Measurements from ENCODE around the gene MOB3A. TPM values are rescaled to one million over a fixed set of nuclear protein-coding genes. Genes with fewer than 3 reads are reported as not detected.

The MOB3A gene
- total and polyA plus RNA-seq, 9 of the 15 experiments (the other 6 are each of a cell fraction or from before 2014, with no cell fraction given) = 1.1 to 24.1 (median 6.0) TPM

DNA sequence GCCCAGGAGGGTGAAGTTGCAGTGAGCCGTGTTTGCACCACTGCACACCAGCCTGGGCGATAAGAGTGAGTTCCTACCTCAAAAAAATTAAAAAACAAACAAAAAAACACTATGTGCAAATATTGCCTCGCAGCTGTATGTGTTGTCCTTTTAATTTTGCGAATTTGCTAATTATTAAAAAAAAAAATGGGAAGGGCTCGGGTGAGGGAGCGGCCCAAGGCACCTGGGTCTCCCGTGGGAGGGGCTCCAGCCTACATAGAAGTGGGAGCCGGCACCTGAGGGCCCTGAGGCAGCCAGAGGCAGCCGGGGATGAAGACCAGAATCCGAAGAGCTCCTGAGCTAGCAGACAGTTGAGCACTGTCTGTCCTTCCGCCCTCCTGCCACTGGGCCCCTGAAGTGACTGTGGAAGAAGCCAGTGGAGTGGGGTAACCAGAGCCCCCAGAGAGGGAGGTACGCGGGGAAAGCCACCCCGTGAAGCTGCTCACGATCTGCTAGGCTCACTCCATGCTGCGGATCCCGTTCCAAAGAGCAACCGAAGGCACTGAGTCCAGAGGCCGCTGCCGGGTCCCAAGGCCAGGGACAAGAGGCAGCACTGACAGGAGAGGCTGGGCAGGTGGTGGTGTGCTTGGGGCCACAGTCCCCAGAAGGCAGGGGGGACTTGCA is 7.0 kb upstream of the MOB3A start (continued):
- TF ChIP-seq, protein P1, sequence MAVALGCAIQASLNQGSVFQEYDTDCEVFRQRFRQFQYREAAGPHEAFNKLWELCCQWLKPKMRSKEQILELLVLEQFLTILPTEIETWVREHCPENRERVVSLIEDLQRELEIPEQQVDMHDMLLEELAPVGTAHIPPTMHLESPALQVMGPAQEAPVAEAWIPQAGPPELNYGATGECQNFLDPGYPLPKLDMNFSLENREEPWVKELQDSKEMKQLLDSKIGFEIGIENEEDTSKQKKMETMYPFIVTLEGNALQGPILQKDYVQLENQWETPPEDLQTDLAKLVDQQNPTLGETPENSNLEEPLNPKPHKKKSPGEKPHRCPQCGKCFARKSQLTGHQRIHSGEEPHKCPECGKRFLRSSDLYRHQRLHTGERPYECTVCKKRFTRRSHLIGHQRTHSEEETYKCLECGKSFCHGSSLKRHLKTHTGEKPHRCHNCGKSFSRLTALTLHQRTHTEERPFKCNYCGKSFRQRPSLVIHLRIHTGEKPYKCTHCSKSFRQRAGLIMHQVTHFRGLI (CRISPR knock-in tag; IDR thresholded peaks at IDR 0.05) = no peak
- TF ChIP-seq ZSCAN32 (CRISPR knock-in tag; IDR thresholded peaks at IDR 0.05) (no peak), RBM34 (IDR thresholded peaks at IDR 0.05; ENCODE audit: borderline replicate concordance, insufficient read depth, low read length) (no peak)

DNA sequence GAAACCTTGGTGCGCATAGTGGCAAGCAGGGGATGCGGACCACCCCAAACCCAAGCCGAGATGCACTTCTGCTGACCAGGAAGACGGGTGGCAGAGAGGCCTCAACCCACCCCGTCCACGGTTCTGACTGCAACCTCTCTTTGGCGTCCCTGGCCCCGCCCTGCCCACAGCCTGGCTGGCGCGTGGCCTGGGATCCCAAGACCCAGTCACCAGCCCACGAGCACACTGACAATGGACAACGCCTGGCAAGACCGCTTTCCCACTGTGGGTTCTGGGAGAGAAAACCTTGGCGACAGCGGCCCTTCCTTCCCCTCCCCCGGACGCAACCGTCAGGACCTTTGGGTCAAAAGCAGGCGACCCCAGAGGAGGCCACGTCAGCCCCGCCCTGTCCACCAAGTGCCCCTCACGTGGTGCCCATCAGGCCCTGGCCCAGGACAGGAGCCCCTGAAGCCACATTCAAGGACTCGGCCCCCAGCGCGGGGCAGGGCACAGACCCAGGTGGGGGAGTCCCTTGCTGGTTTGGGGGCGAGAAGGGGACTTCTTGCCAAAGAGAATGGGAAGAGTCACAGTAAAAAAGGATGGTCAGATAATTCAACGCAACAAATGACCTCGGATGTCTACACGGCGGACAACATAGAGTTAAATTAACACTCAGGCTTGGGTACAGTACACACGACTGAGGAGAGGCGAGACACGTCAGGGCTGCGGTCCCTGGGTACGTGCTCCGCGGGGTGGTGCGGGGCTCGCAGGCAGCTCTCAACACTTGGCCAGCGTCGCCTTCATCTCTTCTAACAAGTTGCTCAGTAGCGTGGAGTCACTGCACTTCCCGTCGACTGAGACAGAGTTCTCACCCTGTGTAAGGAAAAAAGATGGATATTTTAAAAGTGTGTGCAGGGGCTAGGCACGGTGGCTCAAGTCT is 5.5 kb upstream of the MOB3A start:
- DNase-seq (ENCODE audit: extremely low read depth in 1 of 4, low spot score in 3 of 4) = no peak
- intact Hi-C loops (cut with micrococcal nuclease) (no loop called here), in situ Hi-C loops (cut with MboI) (no loop called here)
- Histone ChIP-seq H2AFZ (ENCODE audit: low read depth, low read length) (no peak overlapping the region), H3K4me2 (ENCODE audit: insufficient read depth, low read length) (no peak overlapping the region), H3K9ac (ENCODE audit: insufficient read depth in 1 of 2, low read depth in 2 of 2, low read length in 2 of 2) (no peak overlapping the region), H3K27ac (ENCODE audit: extremely low read depth, low read depth, low read length) (no peak overlapping the region), H3K9me3 (replicated peaks; ENCODE audit: control insufficient read depth, insufficient read depth, low read depth, low read length) (peaks cover 3% of the 10 kb centered on the region), H3K9me1 (ENCODE audit: control insufficient read depth, insufficient read depth, low read length) (no peaks in the 10 kb centered on the region), H4K20me1 (replicated peaks; ENCODE audit: control insufficient read depth, insufficient read depth, low read length) (0 out of 2 replicates have a peak, but pooled peaks cover 3% of the 10 kb centered on the region), H3K27me3 (ENCODE audit: control insufficient read depth in 2 of 2, insufficient read depth in 2 of 2, low read length in 2 of 2) (no peaks in the 10 kb centered on the region; a peak in 1 of 5 replicates), H3K4me3 (no peak overlapping the region), H3K79me2 (ENCODE audit: control insufficient read depth, insufficient read depth, low read length) (peaks cover 7% of the 10 kb centered on the region; the same call in 1 of the 3 replicates), H3K36me3 (ENCODE audit: control insufficient read depth, insufficient read depth, low read length) (peaks cover 64% of the 10 kb centered on the region; the same call in 2 of the 3 replicates), H3K4me1 (replicated peaks in 1 of 2; ENCODE audit: control insufficient read depth in 2 of 2, insufficient read depth in 2 of 2, low read length in 2 of 2) (peaks cover 0 to 49% of the 10 kb centered on the region in 2 experiments; a peak in 2 of 5 replicates)
- WGBS (ENCODE audit: insufficient coverage, low coverage, missing lambda C conversion rate) = 91% methylated on average over 38 of the region's 45 CpGs
- no peak for FAIRE-seq
- BruUV-seq (replicated peaks) = no TSS peak
- CTCF ChIA-PET (ENCODE audit: low intra/inter-chr PET ratio) = no interaction called here
- ATAC-seq = no peak
- POLR2A ChIA-PET = no interaction called here
- TF ChIP-seq ADNP (tag; IDR thresholded peaks at IDR 0.05) (no peak), ZNF24 (IDR thresholded peaks at IDR 0.05) (no peak), MYC (IDR thresholded peaks at IDR 0.05; ENCODE audit: low read depth, low read length) (no peak), MYC (CRISPR knock-in tag; IDR thresholded peaks at IDR 0.05; ENCODE audit: borderline replicate concordance, low read depth) (no peak)
- TF ChIP-seq, protein P2, sequence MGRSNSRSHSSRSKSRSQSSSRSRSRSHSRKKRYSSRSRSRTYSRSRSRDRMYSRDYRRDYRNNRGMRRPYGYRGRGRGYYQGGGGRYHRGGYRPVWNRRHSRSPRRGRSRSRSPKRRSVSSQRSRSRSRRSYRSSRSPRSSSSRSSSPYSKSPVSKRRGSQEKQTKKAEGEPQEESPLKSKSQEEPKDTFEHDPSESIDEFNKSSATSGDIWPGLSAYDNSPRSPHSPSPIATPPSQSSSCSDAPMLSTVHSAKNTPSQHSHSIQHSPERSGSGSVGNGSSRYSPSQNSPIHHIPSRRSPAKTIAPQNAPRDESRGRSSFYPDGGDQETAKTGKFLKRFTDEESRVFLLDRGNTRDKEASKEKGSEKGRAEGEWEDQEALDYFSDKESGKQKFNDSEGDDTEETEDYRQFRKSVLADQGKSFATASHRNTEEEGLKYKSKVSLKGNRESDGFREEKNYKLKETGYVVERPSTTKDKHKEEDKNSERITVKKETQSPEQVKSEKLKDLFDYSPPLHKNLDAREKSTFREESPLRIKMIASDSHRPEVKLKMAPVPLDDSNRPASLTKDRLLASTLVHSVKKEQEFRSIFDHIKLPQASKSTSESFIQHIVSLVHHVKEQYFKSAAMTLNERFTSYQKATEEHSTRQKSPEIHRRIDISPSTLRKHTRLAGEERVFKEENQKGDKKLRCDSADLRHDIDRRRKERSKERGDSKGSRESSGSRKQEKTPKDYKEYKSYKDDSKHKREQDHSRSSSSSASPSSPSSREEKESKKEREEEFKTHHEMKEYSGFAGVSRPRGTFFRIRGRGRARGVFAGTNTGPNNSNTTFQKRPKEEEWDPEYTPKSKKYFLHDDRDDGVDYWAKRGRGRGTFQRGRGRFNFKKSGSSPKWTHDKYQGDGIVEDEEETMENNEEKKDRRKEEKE (IDR thresholded peaks at IDR 0.05; ENCODE audit: borderline replicate concordance in 1 of 2, control insufficient read depth in 1 of 2, low read depth in 2 of 2, low read length in 1 of 2) = no peak

All from K562 (cell line).